PC-3 (cell line): ENCODE data around the gene GPR15. TPM values are rescaled to one million over a fixed set of nuclear protein-coding genes. Genes with fewer than 3 reads are reported as not detected.

Experiments
- ATAC-seq: fragments of 200-7000 bp; cut with Tn5 transposase; 2 replicates; pipeline ENCODE4 v1.9.1; 2020; ENCODE audit warnings: mild to moderate bottlenecking, moderate library complexity
- BruUV-seq: library from RNA; stranded (reverse); fragments of 400-500 nt; replicated peaks from 2 replicates; lab custom pipeline; 2021; lab: Mats Ljungman, UMichigan
- CTCF ChIA-PET: fragments of 300-600 bp; sonication (Branson Sonifier 250); formaldehyde crosslinking; loops from one replicate; lab custom pipeline; 2022; ENCODE audit warnings: antibody characterized with exemption; lab: Charles Lee
- POLR2A ChIA-PET: fragments of 300-600 bp; sonication (Branson Sonifier 250); formaldehyde crosslinking; loops from one replicate; lab custom pipeline; 2022; ENCODE audit warnings: antibody characterized with exemption; ENCODE audit not compliant: unreplicated experiment; lab: Charles Lee
- DNase-seq: peaks from one replicate; pipeline ENCODE4 v3.0.0-alpha.2; 2015
- H2AFZ ChIP-seq: fragments of 300-600 bp; sonication (generic); 2 replicates; pipeline ENCODE4 v1.6.0; 2016; ENCODE audit warnings: antibody characterized with exemption, low read length
- H3F3A ChIP-seq: fragments of 300-600 bp; sonication (generic); one replicate; pipeline ENCODE4 v1.6.0; 2017; ENCODE audit warnings: antibody characterized with exemption, low read length, control low read depth, mild to moderate bottlenecking; ENCODE audit not compliant: unreplicated experiment
- H3K27ac ChIP-seq: fragments of 300-600 bp; sonication (generic); 2 replicates; pipeline ENCODE4 v1.5.1; 2016; ENCODE audit warnings: mild to moderate bottlenecking, low read length
- H3K27me3 ChIP-seq: fragments of 300-600 bp; sonication (generic); 2 replicates; pipeline ENCODE4 v1.6.1; 2016; ENCODE audit warnings: low read length, mixed read lengths
- H3K36me3 ChIP-seq: fragments of 300-600 bp; sonication (generic); 2 replicates; pipeline ENCODE4 v1.6.1; 2016; ENCODE audit warnings: low read depth, mixed run types, low read length, mixed read lengths
- H3K4me1 ChIP-seq: fragments of 300-600 bp; sonication (generic); 2 replicates; pipeline ENCODE4 v1.5.1; 2016; ENCODE audit warnings: low read length; ENCODE audit not compliant: insufficient read depth
- H3K4me2 ChIP-seq: fragments of 300-600 bp; sonication (generic); 2 replicates; pipeline ENCODE4 v1.6.0; 2016; ENCODE audit warnings: low read length
- H3K4me3 ChIP-seq: fragments of 300-600 bp; sonication (generic); 2 replicates; pipeline ENCODE4 v1.5.1; 2016; ENCODE audit warnings: mild to moderate bottlenecking, low read length, mixed read lengths
- H3K79me2 ChIP-seq: fragments of 300-600 bp; sonication (generic); 2 replicates; pipeline ENCODE4 v1.6.1; 2017; ENCODE audit warnings: low read length, mixed read lengths
- H3K9ac ChIP-seq: fragments of 300-600 bp; sonication (generic); 2 replicates; pipeline ENCODE4 v1.6.0; 2016; ENCODE audit warnings: mild to moderate bottlenecking, low read length
- H3K9me2 ChIP-seq: fragments of 300-600 bp; sonication (generic); replicated peaks from 2 replicates; pipeline ENCODE4 v1.6.1; 2016; ENCODE audit warnings: mixed run types, low read length, mixed read lengths
- H3K9me3 ChIP-seq: fragments of 300-600 bp; sonication (generic); 2 replicates; pipeline ENCODE4 v1.6.1; 2016; ENCODE audit warnings: low read length, mixed read lengths
- H4K20me1 ChIP-seq: fragments of 300-600 bp; sonication (generic); 2 replicates; pipeline ENCODE4 v1.6.1; 2016; ENCODE audit warnings: low read length, mixed read lengths
- CTCF ChIP-seq: fragments of 300-600 bp; sonication (generic); conservative IDR thresholded peaks from 2 replicates; pipeline ENCODE4 v1.5.1; 2017; ENCODE audit warnings: antibody characterized with exemption, low read depth, mild to moderate bottlenecking, low read length
- EZH2 ChIP-seq: fragments of 300-600 bp; sonication (generic); IDR thresholded peaks from one replicate; pipeline ENCODE4 v1.6.1; 2017; ENCODE audit warnings: antibody characterized with exemption, mild to moderate bottlenecking, low read length; ENCODE audit not compliant: unreplicated experiment
- EZH2phosphoT487 ChIP-seq: fragments of 300-600 bp; sonication (generic); IDR thresholded peaks from 2 replicates; pipeline ENCODE4 v1.6.1; 2018; ENCODE audit warnings: mild to moderate bottlenecking, antibody characterized with exemption, low read length, borderline replicate concordance
- intact Hi-C: fragments of 100-400 bp; cut with micrococcal nuclease; formaldehyde crosslinking; loops from 2 replicates; pipeline ENCODE4 v1.9.0; 2023
- total RNA-seq: library from RNA; depleted of rRNA; stranded (reverse); fragments of >200 nt; gene quantifications from 2 replicates; pipeline ENCODE4 v1.2.3, GENCODE V29; 2014

Gene GPR15
- total RNA-seq, 1 experiment from 2014 or later: not detected

DNA sequence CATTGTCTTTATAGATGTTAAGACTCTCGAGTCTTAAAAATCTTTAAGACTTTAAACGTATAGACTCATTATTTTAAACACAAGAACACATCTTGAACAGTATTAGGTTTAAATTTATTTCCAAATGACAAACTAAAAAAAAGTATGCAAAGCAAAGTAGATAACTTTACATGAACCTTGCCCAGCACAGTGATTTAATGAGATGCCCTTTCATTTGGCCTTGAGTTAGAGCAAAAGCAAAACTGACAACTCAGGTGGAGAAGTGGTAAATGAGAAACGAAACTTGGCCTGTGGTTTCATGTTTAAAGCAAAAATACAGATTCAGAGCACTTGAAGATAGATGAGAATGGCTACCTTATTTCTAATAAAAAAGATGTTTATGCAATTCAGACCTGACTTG, 8.6 kb downstream of the GPR15 start:
- H3K79me2 ChIP-seq: no peaks in the 10 kb centered on the region
- no peaks in the 10 kb centered on the region for H3K36me3 ChIP-seq
- H3K4me3 ChIP-seq: no peak overlapping the region
- H4K20me1 ChIP-seq: no peaks in the 10 kb centered on the region
- no peak for DNase-seq
- H3K9me2 ChIP-seq: no peaks in the 10 kb centered on the region
- ChIA-PET CTCF (no interaction called here), POLR2A (interaction anchor here (0.6 kb wide), 1 partner anchor 46 kb away, joined by 4 read pairs; no protein-coding TSS in a partner anchor)
- H3K9me3 ChIP-seq: no peaks in the 10 kb centered on the region
- TF ChIP-seq EZH2phosphoT487 (no peak), CTCF (no peak), EZH2 (no peak)
- no TSS peak for BruUV-seq
- intact Hi-C loops: no loop called here
- H3K27me3 ChIP-seq: no peaks in the 10 kb centered on the region
- no peak overlapping the region for H3K9ac ChIP-seq
- peaks cover 8% of the 10 kb centered on the region for H3K4me1 ChIP-seq
- no peak overlapping the region for H3K4me2 ChIP-seq
- no peaks in the 10 kb centered on the region for H3F3A ChIP-seq
- H3K27ac ChIP-seq: no peak overlapping the region
- ATAC-seq: no peak
- no peak overlapping the region for H2AFZ ChIP-seq

DNA sequence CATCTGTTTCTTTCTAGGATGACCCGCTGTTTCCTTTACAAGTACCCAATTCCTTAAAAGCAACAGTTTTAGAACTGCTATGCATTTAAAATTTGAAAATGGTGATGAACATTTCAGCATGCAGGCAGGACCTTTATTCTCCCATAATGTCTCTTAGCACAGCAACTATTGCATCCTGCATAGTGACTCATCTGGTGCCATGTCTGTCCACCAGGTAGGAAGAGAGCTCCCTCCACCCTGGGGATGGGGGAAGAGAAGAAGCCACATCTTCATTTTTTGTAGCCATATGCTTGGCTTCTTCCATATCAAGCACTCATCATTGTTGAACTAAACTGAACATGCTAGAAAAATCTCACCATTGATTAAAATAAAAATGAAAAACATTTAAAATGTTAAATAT, 9.9 kb downstream of the GPR15 start:
- H3K9me2 ChIP-seq: no peaks in the 10 kb centered on the region
- H3K4me1 ChIP-seq: peaks cover 7% of the 10 kb centered on the region
- no peak overlapping the region for H2AFZ ChIP-seq
- no peak overlapping the region for H3K4me3 ChIP-seq
- H3K9me3 ChIP-seq: no peaks in the 10 kb centered on the region
- H3K27me3 ChIP-seq: peaks cover 5% of the 10 kb centered on the region; the same call in 1 of the 2 replicates
- no peaks in the 10 kb centered on the region for H4K20me1 ChIP-seq
- ChIA-PET CTCF (no interaction called here), POLR2A (no interaction called here)
- no peaks in the 10 kb centered on the region for H3F3A ChIP-seq
- intact Hi-C loops: no loop called here
- H3K4me2 ChIP-seq: no peak overlapping the region
- H3K36me3 ChIP-seq: no peaks in the 10 kb centered on the region
- TF ChIP-seq EZH2: no peak
- TF ChIP-seq CTCF: no peak
- TF ChIP-seq EZH2phosphoT487: no peak
- no peaks in the 10 kb centered on the region for H3K79me2 ChIP-seq
- peak; percentile 39; the same call in 1 of the 2 replicates for ATAC-seq
- BruUV-seq: no TSS peak
- no peak overlapping the region for H3K9ac ChIP-seq
- peak; percentile 42 for DNase-seq
- no peak overlapping the region for H3K27ac ChIP-seq

DNA sequence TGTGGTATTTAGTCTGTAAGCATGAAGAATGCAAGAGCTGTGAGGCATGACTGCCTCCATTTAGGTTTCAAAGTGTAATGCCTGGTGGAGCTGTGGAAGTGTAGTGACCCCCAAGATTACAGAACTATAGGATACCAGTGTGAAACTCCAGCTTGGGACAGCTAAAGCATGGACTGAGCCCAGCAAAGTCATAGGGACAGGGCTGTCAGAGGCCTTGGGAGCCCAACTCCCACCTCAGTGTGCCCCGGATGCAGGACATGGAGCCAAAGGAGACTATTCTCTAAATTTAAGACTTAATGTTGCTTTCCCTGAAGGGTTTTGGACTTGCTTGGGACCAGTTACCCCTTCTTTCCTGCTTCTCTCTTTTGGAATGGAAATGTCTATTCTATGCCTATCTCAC, 10.8 kb downstream of the GPR15 start:
- no peak for ATAC-seq
- peaks cover 5% of the 10 kb centered on the region for H3K4me1 ChIP-seq
- no peaks in the 10 kb centered on the region for H3K36me3 ChIP-seq
- H4K20me1 ChIP-seq: no peaks in the 10 kb centered on the region
- H3K27ac ChIP-seq: no peak overlapping the region
- H3K79me2 ChIP-seq: no peaks in the 10 kb centered on the region
- H3K9me3 ChIP-seq: no peaks in the 10 kb centered on the region
- H3K9me2 ChIP-seq: no peaks in the 10 kb centered on the region
- DNase-seq: no peak
- TF ChIP-seq EZH2phosphoT487: no peak
- no peak for TF ChIP-seq EZH2
- TF ChIP-seq CTCF: no peak
- POLR2A ChIA-PET: no interaction called here
- no peak overlapping the region for H2AFZ ChIP-seq
- H3K4me3 ChIP-seq: no peak overlapping the region
- CTCF ChIA-PET: no interaction called here
- H3K4me2 ChIP-seq: no peak overlapping the region
- peaks cover 5% of the 10 kb centered on the region; the same call in 1 of the 2 replicates for H3K27me3 ChIP-seq
- intact Hi-C loops: no loop called here
- no TSS peak for BruUV-seq
- H3K9ac ChIP-seq: no peak overlapping the region
- H3F3A ChIP-seq: no peaks in the 10 kb centered on the region
